Measurements from ENCODE around the gene NCOA3. TPM values are rescaled to one million over a fixed set of nuclear protein-coding genes. Genes with fewer than 3 reads are reported as not detected.
A peak's percentile ranks its signal among the peaks of the same experiment; 100 is the strongest.

NCOA3 gene
- total RNA-seq, 1 experiment from 2014 or later = 23.3 TPM

DNA sequence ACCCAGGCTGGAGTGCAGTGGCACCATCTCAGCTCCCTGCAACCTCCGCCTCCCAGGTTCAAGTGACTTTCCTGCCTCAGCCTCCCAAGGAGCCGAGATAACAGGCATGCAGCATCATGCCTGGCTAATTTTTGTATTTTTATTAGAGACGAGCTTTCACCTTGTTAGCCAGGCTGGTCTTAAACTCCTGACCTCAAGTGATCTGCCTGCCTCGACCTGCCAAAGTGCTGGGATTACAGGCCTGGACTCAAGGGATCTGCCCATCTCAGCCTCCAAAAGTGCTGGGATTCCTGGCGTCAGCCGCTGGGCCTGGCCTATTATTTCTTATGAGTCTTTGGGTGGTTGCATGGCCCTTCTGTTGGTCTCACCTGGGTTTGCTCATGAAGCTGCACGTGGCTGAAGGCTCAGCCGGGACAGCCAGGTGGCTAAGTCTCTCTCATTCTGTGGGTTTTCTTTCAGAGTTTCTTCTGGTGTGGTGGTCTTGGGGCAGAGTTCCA is 45.6 kb upstream of the NCOA3 start:
- no peak overlapping the region for H3K18ac ChIP-seq (ENCODE audit: insufficient read length, low read depth, low read length)
- H3K79me2 ChIP-seq (ENCODE audit: insufficient read depth, low read length) = no peaks in the 10 kb centered on the region
- H3K23ac ChIP-seq (ENCODE audit: insufficient read length, low read depth, low read length) = no peak overlapping the region
- no peak overlapping the region for H3K9ac ChIP-seq (ENCODE audit: extremely low read depth, insufficient read length, low read length)
- TF ChIP-seq, protein P1, sequence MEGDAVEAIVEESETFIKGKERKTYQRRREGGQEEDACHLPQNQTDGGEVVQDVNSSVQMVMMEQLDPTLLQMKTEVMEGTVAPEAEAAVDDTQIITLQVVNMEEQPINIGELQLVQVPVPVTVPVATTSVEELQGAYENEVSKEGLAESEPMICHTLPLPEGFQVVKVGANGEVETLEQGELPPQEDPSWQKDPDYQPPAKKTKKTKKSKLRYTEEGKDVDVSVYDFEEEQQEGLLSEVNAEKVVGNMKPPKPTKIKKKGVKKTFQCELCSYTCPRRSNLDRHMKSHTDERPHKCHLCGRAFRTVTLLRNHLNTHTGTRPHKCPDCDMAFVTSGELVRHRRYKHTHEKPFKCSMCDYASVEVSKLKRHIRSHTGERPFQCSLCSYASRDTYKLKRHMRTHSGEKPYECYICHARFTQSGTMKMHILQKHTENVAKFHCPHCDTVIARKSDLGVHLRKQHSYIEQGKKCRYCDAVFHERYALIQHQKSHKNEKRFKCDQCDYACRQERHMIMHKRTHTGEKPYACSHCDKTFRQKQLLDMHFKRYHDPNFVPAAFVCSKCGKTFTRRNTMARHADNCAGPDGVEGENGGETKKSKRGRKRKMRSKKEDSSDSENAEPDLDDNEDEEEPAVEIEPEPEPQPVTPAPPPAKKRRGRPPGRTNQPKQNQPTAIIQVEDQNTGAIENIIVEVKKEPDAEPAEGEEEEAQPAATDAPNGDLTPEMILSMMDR (conservative IDR thresholded peaks at IDR 0.05) = no peak
- H2BK15ac ChIP-seq (ENCODE audit: low read depth, low read length) = no peak overlapping the region
- no peak overlapping the region for H3K4me2 ChIP-seq (ENCODE audit: insufficient read depth, insufficient read length, low read length)
- H3K9me3 Mint-ChIP-seq = no peaks in the 10 kb centered on the region
- H3K4me1 Mint-ChIP-seq = peaks cover 2 to 7% of the 10 kb centered on the region in 2 experiments; a peak in 3 of 4 replicates
- H3K4ac ChIP-seq (ENCODE audit: low read depth, low read length) = no peak overlapping the region
- H3K23me2 ChIP-seq (ENCODE audit: insufficient read length, low read depth, low read length, poor library complexity, severe bottlenecking) = no peaks in the 10 kb centered on the region
- H2BK12ac ChIP-seq (ENCODE audit: insufficient read length, low read depth, low read length) = no peak overlapping the region
- no peak for DNase-seq
- H3K27me3 Mint-ChIP-seq (ENCODE audit: low read depth) = no peaks in the 10 kb centered on the region
- no peak overlapping the region for H4K91ac ChIP-seq (ENCODE audit: insufficient read length, low read depth, low read length)
- H3K56ac ChIP-seq (ENCODE audit: insufficient read length, low read depth, low read length) = no peak overlapping the region
- no peak overlapping the region for H2BK120ac ChIP-seq (ENCODE audit: low read depth, low read length, poor library complexity, severe bottlenecking)
- no peak overlapping the region for H4K8ac ChIP-seq (replicated peaks; ENCODE audit: insufficient read length, low read depth, low read length)
- H3K27me3 ChIP-seq (ENCODE audit: insufficient read depth, low read length) = no peaks in the 10 kb centered on the region
- no peak overlapping the region for H4K5ac ChIP-seq (ENCODE audit: insufficient read length, low read depth, low read length)
- H2BK5ac ChIP-seq (ENCODE audit: insufficient read length, low read length) = no peak overlapping the region
- H3K27ac Mint-ChIP-seq = peak overlapping the region in 1 of 3 experiments; percentile 19; a peak in 2 of 7 replicates
- H3K9me3 ChIP-seq (ENCODE audit: control insufficient read depth, low read depth, low read length) = no peaks in the 10 kb centered on the region
- no peak overlapping the region for H3T11ph ChIP-seq (ENCODE audit: low read length)
- no peak overlapping the region for H2AFZ ChIP-seq (ENCODE audit: low read length)
- H4K20me1 ChIP-seq (ENCODE audit: control insufficient read depth, insufficient read depth, insufficient read length) = no peaks in the 10 kb centered on the region
- no peak overlapping the region for H3K14ac ChIP-seq (ENCODE audit: insufficient read depth, low read length)
- H3K36me3 Mint-ChIP-seq (ENCODE audit: insufficient read depth in 1 of 3, low read depth in 3 of 3) = no peaks in the 10 kb centered on the region
- H3K79me1 ChIP-seq (ENCODE audit: insufficient read depth, low read depth, low read length, poor library complexity, severe bottlenecking) = no peaks in the 10 kb centered on the region
- no peak overlapping the region for H2BK20ac ChIP-seq (ENCODE audit: low read depth, low read length, poor library complexity, severe bottlenecking)
- no peak overlapping the region for H3K4me3 Mint-ChIP-seq
- no peaks in the 10 kb centered on the region for H3K4me1 ChIP-seq (ENCODE audit: insufficient read depth, low read length)
- no peak overlapping the region for H3K27ac ChIP-seq (ENCODE audit: insufficient read length, low read depth, low read length)
- no CpG with 5 or more reads among the region's 8 CpGs for WGBS (ENCODE audit: extremely low coverage, insufficient read length, low lambda C conversion rate)
- no peak overlapping the region for H2AK5ac ChIP-seq (ENCODE audit: insufficient read length, low read length)

Measured in H9 (cell line).